HG02798 (cell line): ENCODE results near the gene MTMR4.
"Not testable (repeated sequence)": the region's sequence is repeated elsewhere in the genome, so short reads cannot be mapped to it uniquely, and the experiment has no call there.

ENCODE experiments used
- ATAC-seq: cut with Tn5 transposase; IDR thresholded peaks from one replicate; pipeline ENCODE4 v1.9.1; 2021; ENCODE audit warnings: mild to moderate bottlenecking; ENCODE audit not compliant: unreplicated experiment, poor library complexity

The MTMR4 gene

GRCh38 chr17:58498177-58498828 is 16.1 kb downstream of the MTMR4 start:
- no peak for ATAC-seq

- ATAC-seq, result no peak
Measured at GRCh38 chr17:58493506-58493905, 20.9 kb downstream of the MTMR4 start.

GRCh38 chr17:58492238-58493121 is 22.0 kb downstream of the MTMR4 start:
- no peak for ATAC-seq

- no peak for ATAC-seq
Measured at GRCh38 chr17:58491510-58492045, 22.9 kb downstream of the MTMR4 start.

- no peak for ATAC-seq
Measured at GRCh38 chr17:58488428-58488890, 26.0 kb downstream of the MTMR4 start.

GRCh38 chr17:58487589-58488427 is 26.6 kb downstream of the MTMR4 start, which contains the start of gene HSF5:
Gene HSF5 (minus strand): TSS chr17:58488408. CDS start chr17:58488274, 134 bp downstream.
- peak; percentile 55 for ATAC-seq

- no peak for ATAC-seq
Measured at GRCh38 chr17:58484600-58484999, 29.8 kb downstream of the MTMR4 start.

- not testable (repeated sequence) for ATAC-seq
Measured at GRCh38 chr17:58481798-58482197, 32.6 kb downstream of the MTMR4 start.

GRCh38 chr17:58480090-58480489 is 34.3 kb downstream of the MTMR4 start:
- no peak for ATAC-seq

- ATAC-seq, result no peak
Measured at GRCh38 chr17:58476812-58477211, 37.6 kb downstream of the MTMR4 start.

- ATAC-seq, result no peak
Measured at GRCh38 chr17:58475985-58476384, 38.5 kb downstream of the MTMR4 start.

GRCh38 chr17:58470356-58470755 is 44.1 kb downstream of the MTMR4 start:
- ATAC-seq, result no peak

GRCh38 chr17:58468944-58469343 is 45.5 kb downstream of the MTMR4 start:
- ATAC-seq, result no peak

- ATAC-seq, result no peak
Measured at GRCh38 chr17:58455491-58455890, 58.9 kb downstream of the MTMR4 start.

- no peak for ATAC-seq
Measured at GRCh38 chr17:58452738-58453137, 61.7 kb downstream of the MTMR4 start.

GRCh38 chr17:58447039-58447975 is 67.1 kb downstream of the MTMR4 start:
- ATAC-seq, result peak; percentile 41

GRCh38 chr17:58446086-58446485 is 68.4 kb downstream of the MTMR4 start:
- ATAC-seq, result no peak
